ENCODE results near the gene MGME1. TPM values are rescaled to one million over a fixed set of nuclear protein-coding genes. Genes with fewer than 3 reads are reported as not detected.

MGME1 gene
- total and polyA plus RNA-seq, 2 of the 13 experiments (the other 11 are each of a cell fraction or from before 2014, with no cell fraction given), result 36.7 to 66.6 TPM

DNA sequence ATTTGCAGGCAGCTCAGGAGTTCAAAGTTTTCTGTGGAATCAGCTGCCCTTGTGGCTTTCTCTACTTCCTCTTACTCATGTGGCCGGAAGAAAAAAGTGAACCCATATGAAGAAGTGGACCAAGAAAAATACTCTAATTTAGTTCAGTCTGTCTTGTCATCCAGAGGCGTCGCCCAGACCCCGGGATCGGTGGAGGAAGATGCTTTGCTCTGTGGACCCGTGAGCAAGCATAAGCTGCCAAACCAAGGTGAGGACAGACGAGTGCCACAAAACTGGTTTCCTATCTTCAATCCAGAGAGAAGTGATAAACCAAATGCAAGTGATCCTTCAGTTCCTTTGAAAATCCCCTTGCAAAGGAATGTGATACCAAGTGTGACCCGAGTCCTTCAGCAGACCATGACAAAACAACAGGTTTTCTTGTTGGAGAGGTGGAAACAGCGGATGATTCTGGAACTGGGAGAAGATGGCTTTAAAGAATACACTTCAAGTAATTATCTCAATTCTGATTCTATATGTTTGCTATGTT is 1.1 kb downstream of the MGME1 start:
- peaks cover 0 to 3% of the 10 kb centered on the region in 2 experiments; a peak in 2 of 5 replicates for H3K36me3 ChIP-seq (replicated peaks in 1 of 2; ENCODE audit: control insufficient read depth in 1 of 2, insufficient read depth in 2 of 2, low read length in 2 of 2)
- in situ Hi-C loops (cut with HindIII; ENCODE audit: extremely low pct_ligation_motif_present, low pct_unique_long_range_greater_than_20kb) (no loop called here), intact Hi-C loops (cut with micrococcal nuclease; ENCODE audit: unreplicated experiment) (loop anchor here (10.0 kb wide), 1 partner anchor 305 kb away; no protein-coding TSS in a partner anchor)
- POLR2A ChIA-PET, result interaction anchor here (0.8 to 7.3 kb wide), 8 partner anchors 9 to 400 kb away, joined by 3 to 114 read pairs (median 5); partner anchors contain the start of genes DSTN and RRBP1
- H3K27ac ChIP-seq (ENCODE audit: extremely low read length, insufficient read depth, low read length), result peak overlapping the region; percentile 97
- TSS peak; percentile 58 for BruUV-seq (replicated peaks)
- 4% methylated on average over 9 of the region's 9 CpGs for WGBS (ENCODE audit: low lambda C conversion rate)
- FAIRE-seq, result no peak
- peak overlapping the region; percentile 99 for H3K9ac ChIP-seq (ENCODE audit: insufficient read depth, low read depth, low read length)
- H3K9me3 ChIP-seq (ENCODE audit: low read length), result no peaks in the 10 kb centered on the region
- H3K4me2 ChIP-seq (ENCODE audit: low read depth, low read length), result peak overlapping the region; percentile 85
- peaks cover 97% of the 10 kb centered on the region for H3K79me2 ChIP-seq (ENCODE audit: insufficient read depth, low read length)
- peaks cover 52% of the 10 kb centered on the region for H3K4me1 ChIP-seq (ENCODE audit: insufficient read depth, low read length)
- H2AFZ ChIP-seq (ENCODE audit: low read length), result no peak overlapping the region
- ATAC-seq, result no peak
- peak; percentile 71 for DNase-seq (ENCODE audit: low spot score)
- H4K20me1 ChIP-seq (ENCODE audit: insufficient read depth, low read length), result peaks cover 23% of the 10 kb centered on the region
- peak overlapping the region; percentile 82 to 89 (median 89) for H3K4me3 ChIP-seq (replicated peaks in 1 of 3; ENCODE audit: insufficient read depth in 1 of 3, low read depth in 2 of 3, low read length in 3 of 3)
- CTCF ChIA-PET (ENCODE audit: low intra/inter-chr PET ratio, low total read pairs), result no interaction called here
- H3K27me3 ChIP-seq (ENCODE audit: control insufficient read depth in 1 of 2, insufficient read depth in 2 of 2, low read length in 2 of 2), result no peaks in the 10 kb centered on the region; a peak in 1 of 5 replicates
- TF ChIP-seq, protein P1, sequence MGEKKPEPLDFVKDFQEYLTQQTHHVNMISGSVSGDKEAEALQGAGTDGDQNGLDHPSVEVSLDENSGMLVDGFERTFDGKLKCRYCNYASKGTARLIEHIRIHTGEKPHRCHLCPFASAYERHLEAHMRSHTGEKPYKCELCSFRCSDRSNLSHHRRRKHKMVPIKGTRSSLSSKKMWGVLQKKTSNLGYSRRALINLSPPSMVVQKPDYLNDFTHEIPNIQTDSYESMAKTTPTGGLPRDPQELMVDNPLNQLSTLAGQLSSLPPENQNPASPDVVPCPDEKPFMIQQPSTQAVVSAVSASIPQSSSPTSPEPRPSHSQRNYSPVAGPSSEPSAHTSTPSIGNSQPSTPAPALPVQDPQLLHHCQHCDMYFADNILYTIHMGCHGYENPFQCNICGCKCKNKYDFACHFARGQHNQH (CRISPR knock-in tag; IDR thresholded peaks at IDR 0.05), result no peak
- TF ChIP-seq EP300 (IDR thresholded peaks at IDR 0.05; ENCODE audit: low read depth in 2 of 2, low read length in 2 of 2) (peak in 1 of 2 experiments; percentile 26; a peak in 1 of 4 replicates), EP300 (CRISPR knock-in tag; IDR thresholded peaks at IDR 0.05; ENCODE audit: borderline replicate concordance) (no peak), HNF4G (IDR thresholded peaks at IDR 0.05; ENCODE audit: borderline replicate concordance, low read depth, low read length) (peak; percentile 40; the same call in 1 of the 2 replicates), HNF4G (CRISPR knock-in tag; IDR thresholded peaks at IDR 0.05; ENCODE audit: borderline replicate concordance, low read depth) (no peak), MAFF (IDR thresholded peaks at IDR 0.05; ENCODE audit: low read depth, low read length) (no peak), ZNF264 (CRISPR knock-in tag; IDR thresholded peaks at IDR 0.05) (no peak; the same call in 1 of the 2 replicates), ZNF652 (CRISPR knock-in tag; IDR thresholded peaks at IDR 0.05; ENCODE audit: borderline replicate concordance, low read depth) (no peak), DR1 (CRISPR knock-in tag; IDR thresholded peaks at IDR 0.05) (no peak), ZNF205 (CRISPR knock-in tag; IDR thresholded peaks at IDR 0.05) (0 out of 2 replicates have a peak, but pooled peaks have one; percentile 18), MED13 (CRISPR knock-in tag; IDR thresholded peaks at IDR 0.05) (no peak), SALL2 (CRISPR knock-in tag; IDR thresholded peaks at IDR 0.05) (no peak), ZNF761 (CRISPR knock-in tag; conservative IDR thresholded peaks at IDR 0.05) (0 out of 2 replicates have a peak, but pooled peaks have one; percentile 14), NPAS2 (CRISPR knock-in tag; IDR thresholded peaks at IDR 0.05; ENCODE audit: borderline replicate concordance) (no peak), AKAP8 (CRISPR knock-in tag; IDR thresholded peaks at IDR 0.05) (no peak; the same call in 1 of the 2 replicates)
- TF ChIP-seq, protein P2, sequence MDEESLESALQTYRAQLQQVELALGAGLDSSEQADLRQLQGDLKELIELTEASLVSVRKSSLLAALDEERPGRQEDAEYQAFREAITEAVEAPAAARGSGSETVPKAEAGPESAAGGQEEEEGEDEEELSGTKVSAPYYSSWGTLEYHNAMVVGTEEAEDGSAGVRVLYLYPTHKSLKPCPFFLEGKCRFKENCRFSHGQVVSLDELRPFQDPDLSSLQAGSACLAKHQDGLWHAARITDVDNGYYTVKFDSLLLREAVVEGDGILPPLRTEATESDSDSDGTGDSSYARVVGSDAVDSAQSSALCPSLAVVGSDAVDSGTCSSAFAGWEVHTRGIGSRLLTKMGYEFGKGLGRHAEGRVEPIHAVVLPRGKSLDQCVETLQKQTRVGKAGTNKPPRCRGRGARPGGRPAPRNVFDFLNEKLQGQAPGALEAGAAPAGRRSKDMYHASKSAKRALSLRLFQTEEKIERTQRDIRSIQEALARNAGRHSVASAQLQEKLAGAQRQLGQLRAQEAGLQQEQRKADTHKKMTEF (CRISPR knock-in tag; IDR thresholded peaks at IDR 0.05), result no peak
- TF ChIP-seq, protein P3, sequence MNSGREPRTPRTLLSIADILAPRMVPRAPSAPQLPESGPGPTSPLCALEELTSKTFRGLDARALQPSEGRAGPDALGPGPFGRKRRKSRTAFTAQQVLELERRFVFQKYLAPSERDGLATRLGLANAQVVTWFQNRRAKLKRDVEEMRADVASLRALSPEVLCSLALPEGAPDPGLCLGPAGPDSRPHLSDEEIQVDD (CRISPR knock-in tag; IDR thresholded peaks at IDR 0.05; ENCODE audit: borderline replicate concordance), result no peak
- TF ChIP-seq, protein P4, sequence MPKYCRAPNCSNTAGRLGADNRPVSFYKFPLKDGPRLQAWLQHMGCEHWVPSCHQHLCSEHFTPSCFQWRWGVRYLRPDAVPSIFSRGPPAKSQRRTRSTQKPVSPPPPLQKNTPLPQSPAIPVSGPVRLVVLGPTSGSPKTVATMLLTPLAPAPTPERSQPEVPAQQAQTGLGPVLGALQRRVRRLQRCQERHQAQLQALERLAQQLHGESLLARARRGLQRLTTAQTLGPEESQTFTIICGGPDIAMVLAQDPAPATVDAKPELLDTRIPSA (CRISPR knock-in tag; IDR thresholded peaks at IDR 0.05; ENCODE audit: borderline replicate concordance), result no peak

All from HepG2 (cell line).